SK-N-SH (cell line): ENCODE data around the gene GPRIN3. TPM values are rescaled to one million over a fixed set of nuclear protein-coding genes. Genes with fewer than 3 reads are reported as not detected.
"Not testable (repeated sequence)": the region's sequence is repeated elsewhere in the genome, so short reads cannot be mapped to it uniquely, and the experiment has no call there.

ENCODE experiments used
- CTCF ChIA-PET: fragments of 300-600, 350-600 bp; formaldehyde crosslinking; extraction: SDS; loops from one replicate; lab custom pipeline; 2021; lab: Yijun Ruan, JAX
- POLR2A ChIA-PET: fragments of 350-600 bp; sonication (Branson Sonifier 250); formaldehyde crosslinking; extraction: SDS; loops from one replicate; lab custom pipeline; 2020; ENCODE audit warnings: antibody characterized with exemption, inconsistent platforms; lab: Yijun Ruan, JAX
- DNase-seq: peaks from one replicate; pipeline ENCODE4 v3.0.0; 2012
- H2AFZ ChIP-seq: fragments of 200-600 bp; sonication (generic); 2 replicates; pipeline ENCODE4 v1.8.1; 2016; ENCODE audit warnings: antibody characterized with exemption, mild to moderate bottlenecking, low read depth
- H3F3A ChIP-seq: fragments of 200-600 bp; sonication (generic); replicated peaks from 2 replicates; pipeline ENCODE3; 2016; ENCODE audit warnings: antibody characterized with exemption, mild to moderate bottlenecking; ENCODE audit not compliant: insufficient read depth
- H3K27ac ChIP-seq, 2 experiments: fragments of 200-500 bp in 1 of 2; fragments of 200-600 bp in 1 of 2; sonication (Bioruptor generic) in 1 of 2; sonication (generic), shearing (Covaris generic) in 1 of 2; 2 replicates each; pipeline versions ENCODE4 v1.5.1 to v1.6.1; 2014 to 2016; ENCODE audit warnings: low read depth in 2 of 2, inconsistent platforms in 1 of 2, low read length in 1 of 2, mild to moderate bottlenecking in 1 of 2, mixed read lengths in 1 of 2
- H3K27me3 ChIP-seq: fragments of 200-600 bp; sonication (generic), shearing (Covaris generic); 2 replicates; pipeline ENCODE4 v1.6.1; 2016; ENCODE audit warnings: mixed run types; ENCODE audit not compliant: insufficient read depth
- H3K36me3 ChIP-seq, 2 experiments: fragments of 200-500 bp in 1 of 2; fragments of 200-600 bp in 1 of 2; sonication (Bioruptor generic) in 1 of 2; sonication (generic) in 1 of 2; replicated peaks in 1 of 2; 2 replicates each; pipeline versions ENCODE3 to v1.5.1; 2014 to 2016; ENCODE audit warnings: low read length in 1 of 2, mild to moderate bottlenecking in 1 of 2; ENCODE audit not compliant: insufficient read depth in 2 of 2, control insufficient read depth in 1 of 2
- H3K4me1 ChIP-seq, 2 experiments: fragments of 200-500 bp in 1 of 2; fragments of 200-600 bp in 1 of 2; sonication (Bioruptor generic) in 1 of 2; sonication (generic), shearing (Covaris generic) in 1 of 2; 2 replicates each; pipeline versions ENCODE4 v1.5.1 to v1.6.1; 2014 to 2016; ENCODE audit warnings: low read depth in 1 of 2, low read length in 1 of 2, mixed run types in 1 of 2; ENCODE audit not compliant: insufficient read depth in 2 of 2, control insufficient read depth in 1 of 2
- H3K4me2 ChIP-seq: fragments of 200-600 bp; sonication (generic), shearing (Covaris generic); 2 replicates; pipeline ENCODE4 v1.6.1; 2017; ENCODE audit warnings: mixed run types
- H3K4me3 ChIP-seq, 2 experiments: fragments of 200-500 bp in 1 of 2; fragments of 200-600 bp in 1 of 2; sonication (Bioruptor generic) in 1 of 2; sonication (generic), shearing (Covaris generic) in 1 of 2; 2 replicates each; pipeline versions ENCODE4 v1.5.1 to v1.8.1; 2014 to 2016; ENCODE audit warnings: low read depth in 2 of 2, inconsistent platforms in 1 of 2, low read length in 1 of 2, mild to moderate bottlenecking in 1 of 2, mixed read lengths in 1 of 2, moderate library complexity in 1 of 2
- H3K79me2 ChIP-seq: fragments of 200-600 bp; sonication (generic); 2 replicates; pipeline ENCODE4 v1.8.1; 2017; ENCODE audit warnings: mild to moderate bottlenecking; ENCODE audit not compliant: insufficient read depth
- H3K9ac ChIP-seq: fragments of 200-600 bp; sonication (generic); 2 replicates; pipeline ENCODE4 v1.6.1; 2017; ENCODE audit warnings: mixed run types
- H3K9me2 ChIP-seq: fragments of 200-600 bp; sonication (generic); 2 replicates; pipeline ENCODE4 v1.6.1; 2017; ENCODE audit warnings: mixed run types
- H3K9me3 ChIP-seq: fragments of 200-600 bp; sonication (generic); 2 replicates; pipeline ENCODE4 v1.6.1; 2017; ENCODE audit warnings: mixed run types, mild to moderate bottlenecking, moderate library complexity
- H4K20me1 ChIP-seq: fragments of 200-600 bp; sonication (generic); 2 replicates; pipeline ENCODE4 v1.6.1; 2017; ENCODE audit warnings: mild to moderate bottlenecking, mixed run types; ENCODE audit not compliant: insufficient read depth
- CTCF ChIP-seq: fragments of 200-600 bp; sonication (generic); IDR thresholded peaks from 2 replicates; pipeline ENCODE4 v1.6.1; 2017; ENCODE audit warnings: antibody characterized with exemption, mild to moderate bottlenecking, moderate library complexity
- GATA2 ChIP-seq: sonication (generic); formaldehyde crosslinking; IDR thresholded peaks from 2 replicates; pipeline ENCODE4 v1.5.0; 2020; ENCODE audit warnings: mild to moderate bottlenecking, missing genetic modification reagents
- IRF3 ChIP-seq: fragments of 150-350 bp; IDR thresholded peaks from 2 replicates; pipeline ENCODE4 v1.6.1; 2016; ENCODE audit warnings: mild to moderate bottlenecking, low read depth, low read length
- NFIC ChIP-seq: IDR thresholded peaks from 2 replicates; pipeline ENCODE4 v1.4.0; 2012; ENCODE audit warnings: borderline replicate concordance
- RAD21 ChIP-seq: IDR thresholded peaks from 2 replicates; pipeline ENCODE4 v1.6.1; 2012; ENCODE audit warnings: mild to moderate bottlenecking, low read length
- RFX5 ChIP-seq: IDR thresholded peaks from 2 replicates; pipeline ENCODE4 v1.6.1; 2012; ENCODE audit warnings: mild to moderate bottlenecking, improper control_type of control experiment, low read length
- SMC3 ChIP-seq: IDR thresholded peaks from 2 replicates; pipeline ENCODE4 v1.6.1; 2012; ENCODE audit warnings: low read depth, low read length, improper control_type of control experiment
- WGBS: methylation state at CpG from one replicate; pipeline ENCODE4 v1.1.6; 2017; ENCODE audit warnings: low lambda C conversion rate; 5-methylcytosine and 5-hydroxymethylcytosine counted together
- polyA plus RNA-seq, 3 experiments: library from polyadenylated mRNA; depleted of rRNA; stranded (reverse); fragments of >200 nt; gene quantifications; 2 replicates each; pipeline ENCODE4 v1.2.3, GENCODE V29; 2012

Gene GPRIN3
- polyA plus RNA-seq, 1 of the 3 experiments (the other 2 are of a cell fraction), result not detected

- ChIA-PET POLR2A (no interaction called here), CTCF (interaction anchor here (0.5 to 1.9 kb wide), 9 partner anchors 8 to 417 kb away, joined by 3 to 5 read pairs (median 3); no protein-coding TSS in a partner anchor)
- H3K4me2 ChIP-seq, result no peak overlapping the region
- no peaks in the 10 kb centered on the region for H3F3A ChIP-seq
- H3K9ac ChIP-seq, result no peak overlapping the region
- H3K9me3 ChIP-seq, result no peaks in the 10 kb centered on the region
- H3K27me3 ChIP-seq, result no peaks in the 10 kb centered on the region
- DNase-seq, result peak; percentile 36
- no peaks in the 10 kb centered on the region for H4K20me1 ChIP-seq
- no peaks in the 10 kb centered on the region for H3K36me3 ChIP-seq
- H2AFZ ChIP-seq, result no peak overlapping the region
- H3K79me2 ChIP-seq, result no peaks in the 10 kb centered on the region
- 0% methylated on average over 3 of the region's 3 CpGs for WGBS
- H3K9me2 ChIP-seq, result no peaks in the 10 kb centered on the region
- no peaks in the 10 kb centered on the region; a peak in 1 of 4 replicates for H3K4me1 ChIP-seq
- H3K4me3 ChIP-seq, result no peak overlapping the region; a peak in 1 of 4 replicates
- TF ChIP-seq RAD21, result peak; percentile 49
- no peak for TF ChIP-seq RFX5
- TF ChIP-seq SMC3, result peak; percentile 30; the same call in 1 of the 2 replicates
- TF ChIP-seq CTCF, result peak; percentile 83
- H3K27ac ChIP-seq, result no peak overlapping the region
Observed at GRCh38 chr4:89254847-89255246, 52.8 kb downstream of the GPRIN3 start.

- H3K9me2 ChIP-seq, H3K9ac ChIP-seq, H3K4me1 ChIP-seq, DNase-seq, H3K4me2 ChIP-seq, H3K36me3 ChIP-seq, H3K79me2 ChIP-seq, H4K20me1 ChIP-seq, H3K27me3 ChIP-seq, H3K9me3 ChIP-seq, H2AFZ ChIP-seq, H3K4me3 ChIP-seq, H3K27ac ChIP-seq, POLR2A ChIA-PET, H3F3A ChIP-seq: not testable (repeated sequence)
- CTCF ChIA-PET, result interaction anchor here (1.0 to 1.9 kb wide), 2 partner anchors 19 to 181 kb away, joined by 3 to 5 read pairs; no protein-coding TSS in a partner anchor
- 67% methylated on average over 4 of the region's 4 CpGs for WGBS
Observed at GRCh38 chr4:89254347-89254746, 53.3 kb downstream of the GPRIN3 start.

GRCh38 chr4:89253935-89254334 is 53.7 kb downstream of the GPRIN3 start:
- TF ChIP-seq GATA2 (CRISPR knock-in tag), result no peak
- TF ChIP-seq SMC3, result no peak
- TF ChIP-seq NFIC, result no peak
- TF ChIP-seq IRF3, result no peak
- no peaks in the 10 kb centered on the region for H3F3A ChIP-seq
- no peak for DNase-seq
- ChIA-PET POLR2A (no interaction called here), CTCF (interaction anchor here (1.0 to 1.9 kb wide), 2 partner anchors 19 to 181 kb away, joined by 3 to 5 read pairs; no protein-coding TSS in a partner anchor)
- no peaks in the 10 kb centered on the region; a peak in 1 of 4 replicates for H3K4me1 ChIP-seq
- no peak overlapping the region for H3K9ac ChIP-seq
- H3K9me2 ChIP-seq, result no peaks in the 10 kb centered on the region
- H3K9me3 ChIP-seq, result no peaks in the 10 kb centered on the region
- H3K27ac ChIP-seq, result no peak overlapping the region
- 69% methylated on average over 1 of the region's 1 CpG for WGBS
- H2AFZ ChIP-seq, result no peak overlapping the region
- no peaks in the 10 kb centered on the region for H3K27me3 ChIP-seq
- H3K4me3 ChIP-seq, result no peak overlapping the region
- H3K4me2 ChIP-seq, result no peak overlapping the region
- no peaks in the 10 kb centered on the region for H3K36me3 ChIP-seq
- no peaks in the 10 kb centered on the region for H4K20me1 ChIP-seq
- H3K79me2 ChIP-seq, result no peaks in the 10 kb centered on the region
